KMS-11 (cell line): ENCODE measurements around the gene DENND1A.
A peak's percentile ranks its signal among the peaks of the same experiment; 100 is the strongest.

ENCODE experiments used
- H2AFZ ChIP-seq: fragments of 200-600 bp; sonication (generic); 2 replicates; pipeline ENCODE4 v1.6.1; 2016; ENCODE audit warnings: antibody characterized with exemption, mixed run types, low read depth
- H3K27ac ChIP-seq: fragments of 200-600 bp; sonication (generic); 2 replicates; pipeline ENCODE4 v1.6.1; 2016; ENCODE audit warnings: mild to moderate bottlenecking, mixed run types
- H3K27me3 ChIP-seq: fragments of 200-600 bp; sonication (generic); 2 replicates; pipeline ENCODE4 v1.6.1; 2017; ENCODE audit warnings: mild to moderate bottlenecking, low read depth, mixed run types, moderate library complexity; ENCODE audit not compliant: insufficient read depth
- H3K36me3 ChIP-seq: fragments of 200-600 bp; sonication (generic); 2 replicates; pipeline ENCODE4 v1.6.1; 2017; ENCODE audit warnings: mild to moderate bottlenecking, mixed run types; ENCODE audit not compliant: insufficient read depth
- H3K4me1 ChIP-seq: fragments of 200-600 bp; sonication (generic); 2 replicates; pipeline ENCODE4 v1.6.1; 2016; ENCODE audit warnings: mild to moderate bottlenecking, low read depth, mixed run types; ENCODE audit not compliant: poor library complexity, severe bottlenecking
- H3K4me2 ChIP-seq: fragments of 200-600 bp; sonication (generic); 2 replicates; pipeline ENCODE4 v1.7.0; 2016; ENCODE audit warnings: mild to moderate bottlenecking, mixed run types
- H3K4me3 ChIP-seq: fragments of 200-600 bp; sonication (generic); IDR thresholded peaks from 2 replicates; pipeline ENCODE4 v1.6.1; 2017; ENCODE audit warnings: low read depth, low read length, mixed read lengths; ENCODE audit not compliant: insufficient read depth
- H3K79me2 ChIP-seq: fragments of 200-600 bp; sonication (generic); 2 replicates; pipeline ENCODE4 v1.6.1; 2016; ENCODE audit warnings: low read depth, mixed run types; ENCODE audit not compliant: insufficient read depth
- H3K9ac ChIP-seq: fragments of 200-600 bp; sonication (generic); 2 replicates; pipeline ENCODE4 v1.6.1; 2016; ENCODE audit warnings: mild to moderate bottlenecking, mixed run types
- H4K20me1 ChIP-seq: fragments of 200-600 bp; sonication (generic); 2 replicates; pipeline ENCODE4 v1.6.1; 2016; ENCODE audit warnings: mild to moderate bottlenecking, mixed run types; ENCODE audit not compliant: insufficient read depth
- CTCF ChIP-seq: fragments of 200-600 bp; sonication (generic); conservative IDR thresholded peaks from 2 replicates; pipeline ENCODE4 v1.6.1; 2017; ENCODE audit warnings: low read depth, mild to moderate bottlenecking, antibody characterized with exemption, low read length, moderate library complexity, mixed read lengths

The DENND1A gene

GRCh38 chr9:123356851-123357742 is 572.8 kb downstream of the DENND1A start:
- Histone ChIP-seq H3K4me1 (peaks cover 27% of the 10 kb centered on the region), H4K20me1 (no peaks in the 10 kb centered on the region), H3K9ac (no peak overlapping the region), H3K27ac (no peak overlapping the region), H3K27me3 (no peaks in the 10 kb centered on the region; the same call in 1 of the 2 replicates), H3K79me2 (no peaks in the 10 kb centered on the region), H3K4me3 (no peak overlapping the region), H2AFZ (no peak overlapping the region), H3K36me3 (no peaks in the 10 kb centered on the region), H3K4me2 (no peak overlapping the region)
- TF ChIP-seq CTCF = no peak

- Histone ChIP-seq H2AFZ (no peak within 1 kb of the TSS), H3K4me3 (no peak within 1 kb of the TSS), H3K79me2 (no peaks in the 10 kb centered on the region), H3K27ac (no peak within 1 kb of the TSS), H3K27me3 (no peaks in the 10 kb centered on the region; the same call in 1 of the 2 replicates), H3K4me2 (no peak within 1 kb of the TSS), H3K4me1 (peaks cover 27% of the 10 kb centered on the region), H4K20me1 (no peaks in the 10 kb centered on the region), H3K36me3 (no peaks in the 10 kb centered on the region), H3K9ac (no peak within 1 kb of the TSS)
- TF ChIP-seq CTCF = no peak
Observed at GRCh38 chr9:123355761-123356431, 574.0 kb downstream of the DENND1A start, which contains the start of gene CRB2. CRB2 (plus strand) TSS chr9:123356197; CDS start chr9:123356261, 64 bp downstream.

GRCh38 chr9:123354806-123355508 is 575.0 kb downstream of the DENND1A start:
- H3K4me3 ChIP-seq = no peak overlapping the region
- no peaks in the 10 kb centered on the region for H3K79me2 ChIP-seq
- no peak overlapping the region for H3K27ac ChIP-seq
- no peaks in the 10 kb centered on the region; the same call in 1 of the 2 replicates for H3K27me3 ChIP-seq
- no peak overlapping the region for H2AFZ ChIP-seq
- H4K20me1 ChIP-seq = no peaks in the 10 kb centered on the region
- H3K36me3 ChIP-seq = no peaks in the 10 kb centered on the region
- H3K9ac ChIP-seq = no peak overlapping the region
- peaks cover 21% of the 10 kb centered on the region for H3K4me1 ChIP-seq
- no peak overlapping the region for H3K4me2 ChIP-seq
- TF ChIP-seq CTCF = no peak

GRCh38 chr9:123353984-123354591 is 575.8 kb downstream of the DENND1A start:
- Histone ChIP-seq H3K27me3 (no peaks in the 10 kb centered on the region; the same call in 1 of the 2 replicates), H4K20me1 (no peaks in the 10 kb centered on the region), H3K4me3 (no peak overlapping the region), H3K4me1 (peaks cover 19% of the 10 kb centered on the region), H3K4me2 (peak overlapping the region; percentile 44), H3K79me2 (no peaks in the 10 kb centered on the region), H3K27ac (no peak overlapping the region), H2AFZ (peak overlapping the region; percentile 65), H3K36me3 (no peaks in the 10 kb centered on the region), H3K9ac (no peak overlapping the region)
- peak; percentile 92 for TF ChIP-seq CTCF
